Camera-type eye (tissue), 1 donor: ENCODE data around the gene PLOD2. TPM values are rescaled to one million over a fixed set of nuclear protein-coding genes. Genes with fewer than 3 reads are reported as not detected.

Experiments
- total RNA-seq: library from RNA; depleted of rRNA; stranded (reverse); fragments of >200 nt; gene quantifications from one replicate; pipeline ENCODE4 v1.2.3, GENCODE V29; 2014

The PLOD2 gene
- 77.2 TPM for total RNA-seq

GRCh38 chr3:146160964-146161662, at the start of gene PLOD2:
Gene PLOD2, minus strand, starts transcription at chr3:146161184. Its CDS starts 195 bp downstream, at chr3:146160989.

Other genes starting within 250 kb of the PLOD2 start
- 46.9 TPM for gene PLSCR4, start 89.9 kb upstream of the PLOD2 start, total RNA-seq